Right lobe of liver (tissue), 4 donors: Measurements from ENCODE around the gene PRSS36.

Experiments used
- POLR2A ChIP-seq: fragments of 450-650 bp; IDR thresholded peaks from one replicate; pipeline ENCODE4 v1.6.1; 2017; ENCODE audit warnings: antibody characterized with exemption, mild to moderate bottlenecking
- TF ChIP-seq, protein P1 (sequence below), 4 donors: fragments of 200-600 bp in 3 of 4; fragments of 450-650 bp in 1 of 4; IDR thresholded peaks; one replicate each; pipeline versions ENCODE4 v1.5.1 to v1.8.0; 2016 to 2022; ENCODE audit warnings: antibody characterized with exemption in 4 of 4, mild to moderate bottlenecking in 2 of 4
- donor health status: DM: no; HTN: no; CAD: no.
- donor health status: DM: no; HTN: no; CAD: no.
- donor health status: DM: no; HTN: yes; CAD: no.

DNA sequence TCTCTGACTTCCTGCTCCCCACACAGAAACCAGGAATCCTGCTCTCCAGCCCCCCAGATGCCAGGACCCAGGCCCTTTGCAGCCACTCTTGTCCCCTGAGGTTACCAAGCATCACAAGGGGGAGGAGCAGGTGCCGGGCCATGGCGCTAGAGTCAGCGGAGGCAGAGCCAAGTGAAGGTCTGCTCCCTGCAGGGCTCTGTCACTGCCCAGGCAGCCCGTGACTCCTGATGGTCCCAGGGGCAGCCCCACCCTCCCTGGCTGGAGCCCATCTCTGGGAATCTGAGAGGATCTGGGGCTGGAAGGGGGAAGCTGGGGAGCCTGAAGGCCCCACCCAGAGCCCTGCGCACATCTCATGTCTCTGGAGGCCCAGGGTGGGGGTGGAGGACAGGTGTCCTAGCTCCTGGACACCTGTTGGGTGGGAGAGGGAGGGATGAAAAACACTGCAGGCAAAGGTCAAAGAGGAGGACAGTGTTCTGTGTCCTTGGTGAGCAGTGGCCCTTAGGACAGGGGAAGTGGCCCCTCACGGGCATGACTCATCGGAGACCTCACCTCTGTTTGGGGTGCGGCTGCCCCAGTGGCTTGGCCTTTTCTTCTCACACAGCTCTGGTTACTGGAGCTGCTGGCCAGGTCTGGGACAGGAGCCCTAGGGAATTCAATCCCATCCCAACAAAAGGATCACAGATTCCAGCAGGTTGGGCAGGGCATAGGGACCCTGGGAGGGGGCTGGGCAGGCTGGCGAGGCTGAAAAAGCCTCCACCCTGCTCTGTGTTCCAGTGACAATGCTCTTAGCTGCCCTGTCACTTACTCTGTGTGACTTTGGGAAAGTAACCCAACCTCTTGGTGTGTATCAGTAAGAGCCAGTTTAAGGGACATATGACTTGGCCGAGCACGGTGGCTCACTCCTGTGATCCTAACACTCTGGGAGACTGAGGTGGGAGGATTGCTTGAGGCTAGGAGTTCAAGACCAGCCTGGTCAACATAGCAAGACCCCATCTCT lies at the start of gene PRSS36:
- TF ChIP-seq, protein P1, sequence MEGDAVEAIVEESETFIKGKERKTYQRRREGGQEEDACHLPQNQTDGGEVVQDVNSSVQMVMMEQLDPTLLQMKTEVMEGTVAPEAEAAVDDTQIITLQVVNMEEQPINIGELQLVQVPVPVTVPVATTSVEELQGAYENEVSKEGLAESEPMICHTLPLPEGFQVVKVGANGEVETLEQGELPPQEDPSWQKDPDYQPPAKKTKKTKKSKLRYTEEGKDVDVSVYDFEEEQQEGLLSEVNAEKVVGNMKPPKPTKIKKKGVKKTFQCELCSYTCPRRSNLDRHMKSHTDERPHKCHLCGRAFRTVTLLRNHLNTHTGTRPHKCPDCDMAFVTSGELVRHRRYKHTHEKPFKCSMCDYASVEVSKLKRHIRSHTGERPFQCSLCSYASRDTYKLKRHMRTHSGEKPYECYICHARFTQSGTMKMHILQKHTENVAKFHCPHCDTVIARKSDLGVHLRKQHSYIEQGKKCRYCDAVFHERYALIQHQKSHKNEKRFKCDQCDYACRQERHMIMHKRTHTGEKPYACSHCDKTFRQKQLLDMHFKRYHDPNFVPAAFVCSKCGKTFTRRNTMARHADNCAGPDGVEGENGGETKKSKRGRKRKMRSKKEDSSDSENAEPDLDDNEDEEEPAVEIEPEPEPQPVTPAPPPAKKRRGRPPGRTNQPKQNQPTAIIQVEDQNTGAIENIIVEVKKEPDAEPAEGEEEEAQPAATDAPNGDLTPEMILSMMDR (IDR thresholded peaks at IDR 0.05): no peak
- no peak for TF ChIP-seq POLR2A
